Measurements from ENCODE around the gene RTF2.

- TF ChIP-seq CTCF (IDR thresholded peaks at IDR 0.05) (no peak), POLR2A (IDR thresholded peaks at IDR 0.05) (no peak)
Observed at GRCh38 chr20:56438284-56438683, 30.1 kb upstream of the RTF2 start.

All from heart left ventricle (tissue), 13 donors.